Fibroblast of lung (primary cell): Measurements from ENCODE around the gene MACROD2.

Experiments
- EZH2 ChIP-seq: IDR thresholded peaks from 2 replicates; pipeline ENCODE4 v1.5.1; 2012; ENCODE audit warnings: low read length, control low read depth, mild to moderate bottlenecking; ENCODE audit errors: missing control alignments
- TF ChIP-seq, protein P1 (sequence below), 2 donors: IDR thresholded peaks in 1 of 2; conservative IDR thresholded peaks in 1 of 2; 1 replicate in 1 of 2; 2 replicates in 1 of 2; pipeline ENCODE4 v1.5.1; 2011 to 2012; ENCODE audit warnings: low read length in 2 of 2, control low read depth in 1 of 2, inconsistent platforms in 1 of 2, low read depth in 1 of 2, mild to moderate bottlenecking in 1 of 2

DNA sequence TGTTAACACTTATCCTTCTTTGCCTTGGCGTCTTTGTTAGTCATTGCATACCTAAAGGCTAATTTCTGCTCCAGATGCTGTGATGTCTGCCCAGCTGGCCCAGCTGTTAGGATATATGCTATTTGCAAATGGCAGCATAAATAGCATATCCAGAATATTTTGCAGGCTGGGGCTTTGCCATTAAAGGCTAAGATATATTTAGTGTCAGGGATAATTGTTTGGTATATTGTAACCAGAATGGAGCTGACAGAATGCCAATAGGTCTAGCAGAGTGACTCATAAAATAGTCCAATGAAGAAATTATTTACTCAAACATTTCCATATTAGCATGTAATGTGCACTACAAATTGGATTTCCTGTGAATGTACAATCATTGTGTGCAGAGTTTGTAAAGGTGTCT lies 926.2 kb downstream of the MACROD2 start:
- TF ChIP-seq, protein P1, sequence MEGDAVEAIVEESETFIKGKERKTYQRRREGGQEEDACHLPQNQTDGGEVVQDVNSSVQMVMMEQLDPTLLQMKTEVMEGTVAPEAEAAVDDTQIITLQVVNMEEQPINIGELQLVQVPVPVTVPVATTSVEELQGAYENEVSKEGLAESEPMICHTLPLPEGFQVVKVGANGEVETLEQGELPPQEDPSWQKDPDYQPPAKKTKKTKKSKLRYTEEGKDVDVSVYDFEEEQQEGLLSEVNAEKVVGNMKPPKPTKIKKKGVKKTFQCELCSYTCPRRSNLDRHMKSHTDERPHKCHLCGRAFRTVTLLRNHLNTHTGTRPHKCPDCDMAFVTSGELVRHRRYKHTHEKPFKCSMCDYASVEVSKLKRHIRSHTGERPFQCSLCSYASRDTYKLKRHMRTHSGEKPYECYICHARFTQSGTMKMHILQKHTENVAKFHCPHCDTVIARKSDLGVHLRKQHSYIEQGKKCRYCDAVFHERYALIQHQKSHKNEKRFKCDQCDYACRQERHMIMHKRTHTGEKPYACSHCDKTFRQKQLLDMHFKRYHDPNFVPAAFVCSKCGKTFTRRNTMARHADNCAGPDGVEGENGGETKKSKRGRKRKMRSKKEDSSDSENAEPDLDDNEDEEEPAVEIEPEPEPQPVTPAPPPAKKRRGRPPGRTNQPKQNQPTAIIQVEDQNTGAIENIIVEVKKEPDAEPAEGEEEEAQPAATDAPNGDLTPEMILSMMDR (conservative IDR thresholded peaks at IDR 0.05 in 1 of 2, IDR thresholded peaks at IDR 0.05 in 1 of 2; ENCODE audit: low read depth in 1 of 2, low read length in 2 of 2): no peak
- TF ChIP-seq EZH2: no peak
